Superior temporal gyrus (tissue), 1 donor: ENCODE data around the gene NFATC4.
"Not testable (repeated sequence)": the region's sequence is repeated elsewhere in the genome, so short reads cannot be mapped to it uniquely, and the experiment has no call there.

Experiments used
- DNase-seq: peaks from one replicate; pipeline ENCODE4 v3.0.0-alpha.2; 2016; ENCODE audit errors: extremely low spot score

NFATC4 gene

GRCh38 chr14:24367514-24368211 lies at the start of gene NFATC4:
TSS of gene NFATC4 (plus strand) at chr14:24368184. CDS start at chr14:24368341, 157 bp downstream.
- no peak for DNase-seq

- DNase-seq, result no peak
These were observed 46.6 kb upstream of the NFATC4 start for GRCh38 chr14:24321212-24321975.

- no peak for DNase-seq
These were observed 45.3 kb upstream of the NFATC4 start for GRCh38 chr14:24322672-24323071.

GRCh38 chr14:24323341-24323740 lies 44.6 kb upstream of the NFATC4 start:
- no peak for DNase-seq

- no peak for DNase-seq
These were observed 44.0 kb upstream of the NFATC4 start for GRCh38 chr14:24324024-24324423.

GRCh38 chr14:24325041-24325530 lies 42.9 kb upstream of the NFATC4 start:
- DNase-seq, result no peak

GRCh38 chr14:24325963-24326362 lies 42.0 kb upstream of the NFATC4 start:
- no peak for DNase-seq

GRCh38 chr14:24327303-24327702 lies 40.7 kb upstream of the NFATC4 start:
- DNase-seq, result no peak

GRCh38 chr14:24327914-24328313 lies 40.1 kb upstream of the NFATC4 start:
- not testable (repeated sequence) for DNase-seq

GRCh38 chr14:24329073-24329663 lies 38.8 kb upstream of the NFATC4 start:
- DNase-seq, result no peak

GRCh38 chr14:24329736-24330135 lies 38.2 kb upstream of the NFATC4 start:
- DNase-seq, result no peak

- no peak for DNase-seq
These were observed 36.9 kb upstream of the NFATC4 start for GRCh38 chr14:24330973-24331674.

- no peak for DNase-seq
These were observed 36.2 kb upstream of the NFATC4 start for GRCh38 chr14:24331731-24332267.

- DNase-seq, result peak; percentile 73
These were observed 35.6 kb upstream of the NFATC4 start for GRCh38 chr14:24332268-24332993.

- DNase-seq, result no peak
These were observed 33.3 kb upstream of the NFATC4 start, which contains the start of gene ADCY4 for GRCh38 chr14:24334431-24335291. TSS of gene ADCY4 (minus strand) at chr14:24335071. CDS start at chr14:24334652, 419 bp downstream.

GRCh38 chr14:24335461-24336171 lies 32.4 kb upstream of the NFATC4 start:
- no peak for DNase-seq

- no peak for DNase-seq
These were observed 30.7 kb upstream of the NFATC4 start for GRCh38 chr14:24337144-24337823.

GRCh38 chr14:24337824-24338175 lies 30.2 kb upstream of the NFATC4 start:
- no peak for DNase-seq

GRCh38 chr14:24338843-24339242 lies 29.1 kb upstream of the NFATC4 start:
- no peak for DNase-seq
